MCF 10A (cell line): ENCODE results near the gene SFRP2. TPM values are rescaled to one million over a fixed set of nuclear protein-coding genes. Genes with fewer than 3 reads are reported as not detected.

Source experiments
- BruUV-seq: library from RNA; stranded (reverse); fragments of 400-500 nt; replicated peaks from 2 replicates; lab custom pipeline; 2021; lab: Mats Ljungman, UMichigan
- CTCF ChIA-PET: fragments of 300-600 bp; sonication (Branson Sonifier 250); formaldehyde crosslinking; extraction: SDS; loops from one replicate; lab custom pipeline; 2021; ENCODE audit warnings: antibody characterized with exemption, inconsistent platforms; lab: Yijun Ruan, JAX
- POLR2A ChIA-PET: fragments of 300-600, 350-650 bp; sonication (Branson Sonifier 250); formaldehyde crosslinking; extraction: SDS; loops from one replicate; lab custom pipeline; 2020; ENCODE audit warnings: antibody characterized with exemption, inconsistent platforms; lab: Yijun Ruan, JAX
- DNase-seq: peaks from one replicate; pipeline ENCODE4 v3.0.0-alpha.2; 2018; ENCODE audit not compliant: unreplicated experiment
- H3K27ac Mint-ChIP-seq: one replicate; pipeline ENCODE4 v1.8.0; 2022; ENCODE audit warnings: mild to moderate bottlenecking, low read depth, mixed read lengths; ENCODE audit not compliant: unreplicated experiment
- H3K27me3 Mint-ChIP-seq: one replicate; pipeline ENCODE4 v1.8.0; 2022; ENCODE audit warnings: mixed read lengths; ENCODE audit not compliant: insufficient read depth, unreplicated experiment
- H3K36me3 Mint-ChIP-seq: one replicate; pipeline ENCODE4 v1.8.0; 2022; ENCODE audit warnings: mild to moderate bottlenecking, moderate library complexity, mixed read lengths; ENCODE audit not compliant: insufficient read depth, unreplicated experiment
- H3K4me1 Mint-ChIP-seq: one replicate; pipeline ENCODE4 v1.8.0; 2022; ENCODE audit warnings: mixed read lengths; ENCODE audit not compliant: insufficient read depth, unreplicated experiment
- H3K4me3 Mint-ChIP-seq: one replicate; pipeline ENCODE4 v1.8.0; 2022; ENCODE audit warnings: mild to moderate bottlenecking, moderate library complexity, mixed read lengths; ENCODE audit not compliant: unreplicated experiment
- H3K9me3 Mint-ChIP-seq: one replicate; pipeline ENCODE4 v1.8.0; 2022; ENCODE audit warnings: mixed read lengths; ENCODE audit not compliant: unreplicated experiment
- CTCF ChIP-seq: fragments of 200-600 bp; IDR thresholded peaks from one replicate; pipeline ENCODE4 v1.8.0; 2022; ENCODE audit warnings: antibody characterized with exemption, mild to moderate bottlenecking; ENCODE audit not compliant: unreplicated experiment
- intact Hi-C: fragments of 100-400 bp; cut with micrococcal nuclease; formaldehyde crosslinking; loops from 2 replicates; pipeline ENCODE4 v1.14.1; 2022
- total RNA-seq: library from RNA; stranded (reverse); gene quantifications from 2 replicates; pipeline ENCODE4 v1.2.3, GENCODE V29; 2022

SFRP2 gene
- total RNA-seq, 1 experiment from 2014 or later: not detected

- no TSS peak for BruUV-seq
- H3K9me3 Mint-ChIP-seq: no peaks in the 10 kb centered on the region
- no peaks in the 10 kb centered on the region for H3K36me3 Mint-ChIP-seq
- POLR2A ChIA-PET: interaction anchor here (1.2 kb wide), 1 partner anchor 11 kb away, joined by 3 read pairs; no protein-coding TSS in a partner anchor
- no peaks in the 10 kb centered on the region for H3K4me1 Mint-ChIP-seq
- no peak for TF ChIP-seq CTCF
- H3K27me3 Mint-ChIP-seq: peaks cover 15% of the 10 kb centered on the region
- DNase-seq: no peak
- no peak overlapping the region for H3K27ac Mint-ChIP-seq
- intact Hi-C loops: no loop called here
- H3K4me3 Mint-ChIP-seq: no peak overlapping the region
- CTCF ChIA-PET: no interaction called here
Observed at GRCh38 chr4:153832720-153833287, 43.9 kb upstream of the SFRP2 start.

DNA sequence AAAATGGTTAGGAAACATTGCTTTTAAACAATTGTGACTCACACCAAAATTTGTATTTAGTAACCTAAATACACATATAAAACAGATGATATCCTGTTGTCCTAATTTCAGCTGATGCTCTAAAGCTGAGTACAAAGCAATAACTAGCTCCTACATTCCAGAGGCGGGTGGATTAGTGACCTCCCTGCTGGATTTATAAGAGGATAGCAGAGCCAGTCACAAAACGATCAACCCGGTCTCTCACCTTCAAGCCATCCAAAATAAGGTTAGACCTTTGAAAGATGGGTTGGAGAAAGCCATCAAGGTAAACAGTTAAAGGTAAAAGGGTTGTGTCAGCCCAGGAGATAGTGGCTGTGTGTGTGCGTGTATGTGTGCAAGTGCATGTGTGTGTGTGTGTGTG is 43.2 kb upstream of the SFRP2 start:
- no TSS peak for BruUV-seq
- no peak for DNase-seq
- Mint-ChIP-seq H3K27me3 (peaks cover 15% of the 10 kb centered on the region), H3K27ac (no peak overlapping the region), H3K4me1 (no peaks in the 10 kb centered on the region), H3K9me3 (no peaks in the 10 kb centered on the region), H3K4me3 (no peak overlapping the region), H3K36me3 (no peaks in the 10 kb centered on the region)
- intact Hi-C loops: no loop called here
- ChIA-PET CTCF (no interaction called here), POLR2A (no interaction called here)
- TF ChIP-seq CTCF: no peak

DNA sequence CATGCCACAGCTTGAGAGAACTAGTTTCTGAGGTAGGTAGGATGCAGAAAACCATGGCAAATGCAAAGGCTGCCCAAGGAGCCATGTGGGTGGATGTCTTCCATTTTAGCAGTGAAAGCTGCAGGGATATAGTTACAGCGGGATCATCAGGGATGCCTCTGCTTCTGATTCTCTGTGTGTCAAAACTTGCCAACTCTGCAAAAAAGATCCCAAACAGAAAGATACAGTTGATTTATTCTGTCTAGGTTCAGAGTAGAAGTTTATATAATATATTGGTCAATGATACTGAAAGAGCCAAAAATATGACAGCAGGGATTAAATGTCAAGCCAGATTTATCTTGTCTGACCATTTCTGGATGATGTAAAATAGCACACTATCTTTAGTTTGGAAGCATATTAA is 42.4 kb upstream of the SFRP2 start:
- no peak for TF ChIP-seq CTCF
- Mint-ChIP-seq H3K27me3 (peaks cover 15% of the 10 kb centered on the region), H3K4me1 (no peaks in the 10 kb centered on the region), H3K27ac (no peak overlapping the region), H3K9me3 (no peaks in the 10 kb centered on the region), H3K4me3 (no peak overlapping the region), H3K36me3 (no peaks in the 10 kb centered on the region)
- CTCF ChIA-PET: no interaction called here
- POLR2A ChIA-PET: interaction anchor here (0.7 kb wide), 1 partner anchor 9 kb away, joined by 3 read pairs; no protein-coding TSS in a partner anchor
- intact Hi-C loops: no loop called here
- no peak for DNase-seq
- no TSS peak for BruUV-seq

DNA sequence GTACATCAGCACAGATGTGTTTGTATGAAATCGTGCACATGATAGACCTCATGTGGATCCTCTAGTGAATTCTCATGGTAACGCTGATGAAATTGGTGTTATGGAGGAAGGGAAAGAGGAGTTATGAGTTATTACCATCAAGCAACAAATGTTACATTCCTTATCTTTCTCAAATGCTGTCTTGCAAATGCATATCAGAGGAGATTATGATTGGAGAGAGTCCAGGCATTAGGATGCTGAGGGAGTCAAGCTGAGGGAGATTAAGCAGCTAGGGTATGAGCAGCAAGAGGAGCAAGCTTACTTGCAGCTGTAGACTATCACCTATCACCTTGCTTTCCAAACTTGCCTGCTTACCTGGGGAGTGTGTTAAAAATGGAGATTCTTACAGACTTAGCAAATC is 36.8 kb upstream of the SFRP2 start:
- peaks cover 9% of the 10 kb centered on the region for H3K4me1 Mint-ChIP-seq
- no peak overlapping the region for H3K4me3 Mint-ChIP-seq
- no peak for TF ChIP-seq CTCF
- H3K9me3 Mint-ChIP-seq: no peaks in the 10 kb centered on the region
- no TSS peak for BruUV-seq
- H3K27ac Mint-ChIP-seq: no peak overlapping the region
- peaks cover 8% of the 10 kb centered on the region for H3K27me3 Mint-ChIP-seq
- ChIA-PET CTCF (no interaction called here), POLR2A (no interaction called here)
- no peak for DNase-seq
- intact Hi-C loops: no loop called here
- H3K36me3 Mint-ChIP-seq: no peaks in the 10 kb centered on the region
